Stimulated activated CD4-positive, alpha-beta T cell treated with anti-CD3 and anti-CD28 coated beads, Interleukin-4, amount 100 ng/mL, for 48 hours (primary cell): Measurements from ENCODE around the gene CRK.
"Not testable (repeated sequence)": the region's sequence is repeated elsewhere in the genome, so short reads cannot be mapped to it uniquely, and the experiment has no call there.

Source experiments
- DNase-seq, 2 donors: peaks; one replicate each; pipeline ENCODE4 v3.0.0-alpha.2; 2020; ENCODE audit warnings: low read depth in 2 of 2

Gene CRK

DNA sequence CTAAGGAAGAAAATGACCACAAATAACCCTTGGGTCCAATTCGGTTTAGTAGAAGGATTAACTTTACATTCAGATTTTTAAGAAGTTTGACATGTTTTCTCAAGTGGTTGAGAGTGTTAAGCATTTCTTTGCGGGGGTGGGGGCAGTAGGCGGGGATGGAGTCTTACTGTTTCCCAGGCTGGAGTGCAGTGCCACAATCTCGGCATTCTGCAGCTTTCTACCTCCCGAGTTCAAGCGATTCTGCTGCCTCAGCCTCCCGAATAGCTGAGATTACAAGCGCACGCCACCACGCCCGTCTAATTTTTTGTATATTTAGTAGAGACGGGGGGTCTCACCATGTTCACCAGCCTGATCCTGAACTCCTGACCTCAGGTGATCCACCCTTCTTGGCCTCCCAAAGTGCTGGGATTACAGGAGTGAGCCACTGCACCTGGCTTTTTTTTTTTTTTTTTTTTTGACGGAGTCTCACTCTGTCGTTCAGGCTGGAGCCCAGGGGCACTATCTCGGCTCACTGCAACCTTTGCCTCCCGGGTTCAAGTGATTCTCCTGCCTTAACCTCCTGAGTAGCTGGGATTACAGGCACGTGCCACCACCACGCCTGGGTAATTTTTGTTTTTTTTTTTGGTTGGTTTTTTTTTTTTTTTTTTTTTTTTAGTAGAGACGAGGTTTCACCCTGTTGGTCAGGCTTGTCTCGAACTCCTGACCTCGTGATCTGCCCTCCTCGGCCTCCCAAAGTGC lies 68.4 kb downstream of the CRK start:
- not testable (repeated sequence) for DNase-seq

DNA sequence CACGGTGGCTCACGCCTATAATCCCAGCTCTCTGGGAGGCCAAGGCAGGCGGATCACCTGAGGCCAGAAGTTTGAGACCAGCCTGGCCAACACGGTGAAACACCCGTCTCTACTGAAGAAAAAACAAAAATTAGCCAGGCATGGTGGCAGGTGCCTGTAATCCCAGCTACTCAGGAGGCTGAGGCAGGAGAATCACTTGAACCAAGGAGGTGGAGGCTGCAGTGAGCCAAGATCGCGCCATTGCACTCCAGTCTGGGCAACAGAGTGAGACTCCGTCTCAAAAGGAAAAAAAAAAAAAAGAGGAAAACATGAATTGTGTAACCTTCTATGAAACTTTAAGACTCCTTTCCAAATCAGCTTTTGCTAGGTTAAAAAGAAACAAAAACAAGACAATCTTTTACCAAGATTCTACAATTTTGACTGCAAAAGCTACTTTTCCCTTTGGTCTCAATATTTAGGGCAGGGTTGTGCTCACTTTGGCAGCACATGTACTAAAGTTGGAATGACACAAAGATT lies 69.3 kb downstream of the CRK start:
- not testable (repeated sequence) for DNase-seq

DNA sequence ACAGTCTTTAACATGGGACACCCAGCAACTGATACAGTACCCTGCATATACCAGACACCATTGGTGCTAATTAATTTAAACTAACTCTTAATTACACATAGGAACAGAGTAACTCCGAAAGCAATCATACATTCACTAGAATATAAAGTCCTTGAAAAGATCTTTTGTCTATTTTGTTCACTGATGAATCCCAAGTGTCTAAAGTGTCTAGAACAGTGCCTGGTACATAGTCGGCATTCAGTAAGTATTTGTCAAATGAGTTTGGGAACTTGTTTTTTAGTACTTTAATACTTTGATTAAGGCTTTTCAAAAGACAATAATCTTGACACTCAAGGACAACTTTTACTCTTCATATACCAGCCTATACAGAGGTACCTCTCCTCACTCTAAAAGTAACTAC lies 69.8 kb downstream of the CRK start:
- DNase-seq: no peak

DNA sequence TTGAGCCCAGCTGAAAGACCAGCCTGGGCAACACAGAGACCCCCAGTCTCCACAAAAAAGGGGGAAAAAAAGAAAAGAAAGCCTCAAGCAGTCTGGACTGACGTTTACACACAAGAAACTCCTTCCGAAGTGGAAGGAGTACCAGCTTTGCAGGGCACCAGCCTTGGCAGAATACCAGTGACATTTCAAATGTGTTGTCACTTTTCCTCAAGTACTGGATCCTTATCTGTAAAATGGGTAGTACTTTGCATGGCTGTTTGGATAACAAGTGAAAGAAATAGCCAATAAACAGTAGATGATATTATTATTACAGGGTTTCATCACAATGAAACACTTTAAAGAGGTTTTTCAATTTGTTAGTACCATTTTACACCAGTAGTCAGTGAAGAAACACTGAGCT lies 70.2 kb downstream of the CRK start:
- no peak for DNase-seq

DNA sequence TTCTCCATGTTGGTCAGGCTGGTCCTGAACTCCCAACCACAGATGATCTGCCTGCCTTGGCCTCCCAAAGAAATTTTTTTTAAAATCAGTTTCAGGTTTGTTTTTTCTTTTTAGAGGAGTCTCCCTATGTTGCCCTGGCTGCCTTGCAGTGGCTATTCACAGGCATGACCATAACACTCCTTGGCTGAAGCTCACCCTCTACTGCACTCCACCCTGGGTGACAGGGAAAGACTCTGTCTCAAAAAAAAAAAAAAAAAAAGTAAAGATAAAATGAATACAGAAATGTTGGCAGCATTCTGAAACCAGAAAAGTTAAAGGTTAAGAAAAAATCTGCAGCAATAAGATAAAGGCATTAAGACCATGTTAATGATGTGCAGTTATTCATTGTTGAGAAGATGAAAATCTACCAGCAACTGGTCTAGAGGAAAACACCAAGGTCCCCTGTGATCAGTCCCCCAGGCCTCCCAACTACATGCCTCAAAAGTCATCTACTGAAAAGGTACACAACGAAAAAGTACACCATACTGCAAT lies 71.1 kb downstream of the CRK start:
- DNase-seq: no peak

DNA sequence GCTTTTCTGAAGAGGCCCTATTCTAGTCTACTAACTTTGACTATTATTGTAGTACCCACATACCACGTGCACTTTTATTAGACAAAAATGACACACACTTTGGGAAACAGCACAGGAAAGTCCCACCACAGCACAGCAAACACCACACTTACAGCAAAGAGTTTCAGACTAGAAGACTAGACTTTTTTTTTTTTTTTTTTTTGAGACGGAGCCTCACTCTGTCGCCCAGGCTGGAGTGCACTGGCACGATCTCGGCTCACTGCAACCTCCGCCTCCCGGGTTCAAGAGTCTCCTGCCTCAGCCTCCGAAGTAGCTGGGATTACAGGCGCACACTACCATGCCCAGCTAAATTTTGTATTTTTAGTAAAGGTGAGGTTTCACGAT lies 76.1 kb downstream of the CRK start:
- DNase-seq: no peak

DNA sequence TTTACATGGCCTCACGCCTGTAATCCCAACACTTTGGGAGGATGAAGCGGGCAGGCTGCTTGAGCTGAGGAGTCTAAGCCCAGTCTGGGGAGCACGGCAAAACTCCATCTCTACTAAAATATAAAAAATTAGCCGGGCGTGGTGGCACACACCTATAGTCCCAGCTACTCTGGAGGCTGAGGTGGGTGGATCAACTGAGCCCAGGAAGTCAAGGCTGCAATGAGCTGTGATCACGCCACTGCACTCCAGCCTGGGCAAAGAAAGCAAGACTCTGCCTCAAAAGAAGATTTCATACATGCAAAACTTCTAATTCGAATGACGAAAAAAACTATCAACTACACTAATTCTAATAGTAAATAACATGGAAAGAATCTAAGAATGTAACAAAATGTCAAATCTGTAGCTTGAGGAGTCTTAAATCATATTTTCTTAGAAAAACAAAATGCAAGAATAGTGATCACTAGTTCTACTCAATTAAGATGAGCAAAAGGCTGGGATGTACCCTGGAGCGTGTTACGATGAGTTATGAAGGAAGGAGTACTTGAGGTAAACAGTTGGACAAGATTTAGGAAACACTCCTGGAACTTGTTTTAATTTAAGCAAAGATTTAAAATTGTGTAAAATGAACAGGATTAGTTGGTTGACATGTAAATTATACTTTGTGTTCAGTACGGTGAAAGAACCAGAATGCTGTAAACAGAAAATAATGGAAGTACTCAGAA lies 76.7 kb downstream of the CRK start:
- no peak for DNase-seq

DNA sequence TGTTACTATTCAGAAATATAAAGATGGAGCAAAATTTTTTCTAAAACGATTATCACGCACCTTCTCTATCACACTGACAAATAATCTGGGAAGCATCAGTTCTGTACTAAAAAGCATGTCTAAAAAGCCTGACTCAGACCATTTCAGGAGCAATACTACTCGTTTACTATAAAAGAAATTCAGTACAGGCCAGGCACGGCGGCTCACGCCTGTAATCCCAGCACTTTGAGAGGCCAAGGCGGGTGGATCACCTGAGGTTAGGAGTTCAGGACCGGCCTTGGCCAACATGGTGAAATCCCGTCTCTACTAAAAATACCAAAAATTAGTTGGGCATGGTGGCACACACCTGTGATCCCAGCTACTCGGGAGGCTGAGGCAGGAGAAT lies 77.6 kb downstream of the CRK start:
- not testable (repeated sequence) for DNase-seq

DNA sequence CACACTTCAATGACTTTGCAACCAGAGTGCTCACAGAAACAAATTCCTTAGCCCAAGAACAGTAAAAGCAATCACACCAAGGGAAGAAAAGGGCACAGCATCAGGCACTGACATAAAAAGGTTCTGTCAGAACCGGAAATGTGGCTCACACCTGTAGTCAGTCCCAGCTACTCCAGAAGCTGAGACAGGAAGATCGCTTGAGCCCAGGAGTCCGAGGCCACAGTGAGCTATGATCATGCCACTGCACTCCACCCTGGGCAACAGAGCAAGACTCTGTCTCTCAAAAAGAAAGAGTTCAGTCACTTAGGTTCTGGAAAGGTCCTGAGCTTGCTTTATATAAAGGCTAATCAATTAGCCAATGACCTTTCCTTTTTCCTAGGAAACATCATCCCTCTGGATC lies 78.7 kb downstream of the CRK start:
- DNase-seq: no peak

DNA sequence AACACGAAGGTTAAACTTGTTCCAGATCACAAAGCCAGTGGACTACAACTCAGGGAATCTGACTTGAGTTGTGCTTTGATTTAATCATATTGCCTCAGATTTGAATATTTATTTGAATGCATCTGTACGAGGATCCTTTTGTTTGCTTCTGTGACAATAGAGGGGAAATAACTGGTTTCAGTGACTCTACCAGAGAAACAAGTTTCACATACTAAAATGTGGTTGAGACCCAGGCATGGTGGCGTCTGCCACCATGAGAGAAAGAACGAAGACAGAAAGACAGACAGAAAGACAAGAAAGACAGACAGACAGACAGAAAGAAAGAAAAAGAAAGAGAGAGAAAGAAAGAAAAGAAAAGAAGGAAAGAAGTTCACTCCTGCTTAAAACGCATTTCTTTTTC lies 80.0 kb downstream of the CRK start:
- DNase-seq: no peak

DNA sequence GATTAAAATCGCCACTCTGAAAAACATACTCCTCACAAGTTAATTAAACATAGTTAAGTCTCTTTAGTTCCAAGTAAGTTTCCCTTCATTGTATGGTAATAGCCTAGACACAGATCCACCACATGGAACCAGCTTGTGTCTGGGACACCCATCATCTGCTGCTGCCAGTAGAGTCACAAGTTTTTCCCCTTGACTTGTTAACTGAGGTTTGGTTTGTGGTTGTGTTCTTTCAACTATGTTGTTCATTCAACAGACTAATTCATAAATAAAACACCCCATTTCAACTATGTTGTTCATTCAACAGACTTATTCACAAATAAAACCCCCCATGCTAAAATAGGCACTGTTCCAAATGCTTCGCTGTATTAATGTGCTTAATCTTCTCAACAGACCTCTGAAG lies 80.4 kb downstream of the CRK start:
- no peak for DNase-seq

DNA sequence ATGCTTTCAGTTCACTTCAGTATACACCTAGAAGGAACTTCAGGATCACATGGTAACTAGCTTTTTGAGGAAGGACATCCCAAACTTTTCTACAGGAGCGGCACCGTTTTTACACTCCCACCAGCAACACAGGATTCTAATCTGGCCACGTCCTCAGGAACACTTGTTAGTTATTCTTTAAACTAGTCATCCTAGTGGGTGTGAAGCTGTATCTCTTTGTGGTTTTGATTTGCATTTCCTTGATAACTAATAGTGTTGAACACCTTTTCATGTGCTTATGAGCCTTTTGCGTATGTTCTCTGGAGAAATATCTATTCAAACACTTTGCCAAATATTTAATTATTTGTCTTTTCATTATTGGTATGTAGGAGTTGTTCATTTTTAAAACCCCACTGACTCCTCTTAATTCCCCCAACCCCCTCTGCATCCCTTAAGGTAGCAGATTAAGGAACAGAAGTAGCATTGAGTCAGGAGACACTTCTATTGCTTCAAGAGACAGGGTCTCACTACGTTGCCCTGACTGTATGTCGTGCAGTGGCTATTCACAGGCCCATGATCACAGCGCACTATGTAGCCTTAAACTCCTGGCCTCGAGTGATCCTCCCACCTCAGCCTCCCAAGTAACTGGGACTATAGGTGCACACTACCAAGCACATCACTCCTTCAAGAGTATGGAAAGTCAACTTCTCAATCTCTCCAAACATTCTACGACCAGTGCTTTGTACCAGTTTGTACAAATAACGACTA lies 81.4 kb downstream of the CRK start:
- DNase-seq: no peak

DNA sequence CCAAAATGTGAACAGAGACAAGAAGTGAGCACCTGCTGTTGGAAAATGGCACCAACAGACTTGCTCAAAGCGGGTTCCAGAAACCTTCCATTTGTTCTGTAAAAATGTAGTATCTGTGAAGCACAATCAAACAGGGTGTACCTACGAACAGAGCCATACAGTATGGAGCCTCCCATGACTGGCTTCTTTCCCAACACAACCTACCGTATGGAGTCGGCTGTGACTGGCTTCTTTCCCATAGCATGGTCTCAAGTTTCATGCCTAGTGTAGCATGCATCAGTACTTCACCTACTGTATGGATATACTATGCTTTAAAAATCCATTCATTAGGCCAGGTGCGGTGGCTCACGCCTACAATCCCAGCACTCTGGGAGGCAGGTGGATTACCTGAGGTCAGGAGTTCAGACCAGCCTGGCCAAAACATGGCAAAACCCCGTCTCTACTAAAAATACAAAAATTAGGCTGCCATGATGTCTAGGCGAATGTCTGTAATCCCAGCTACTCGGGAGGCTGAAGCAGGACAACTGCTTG lies 82.3 kb downstream of the CRK start:
- no peak for DNase-seq

DNA sequence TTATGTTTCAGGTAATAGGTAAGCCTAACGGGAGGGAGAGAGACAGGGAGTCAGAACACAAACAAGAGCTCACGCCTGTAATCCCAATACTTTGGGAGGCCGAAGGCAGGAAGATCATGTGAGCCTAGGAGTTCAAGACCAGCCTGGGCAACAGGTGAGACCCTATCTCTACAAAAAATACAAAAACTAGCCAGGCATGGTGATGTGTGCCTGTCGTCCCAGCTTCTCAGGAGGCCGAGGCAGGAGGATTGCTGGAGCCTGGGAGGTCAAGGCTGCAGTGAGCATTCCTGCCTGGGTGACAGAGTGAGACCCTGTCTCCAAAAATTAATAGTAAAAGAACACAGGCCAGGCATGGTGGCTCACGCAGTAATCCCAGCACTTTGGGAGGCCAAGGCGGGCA lies 83.4 kb downstream of the CRK start:
- DNase-seq: no peak

DNA sequence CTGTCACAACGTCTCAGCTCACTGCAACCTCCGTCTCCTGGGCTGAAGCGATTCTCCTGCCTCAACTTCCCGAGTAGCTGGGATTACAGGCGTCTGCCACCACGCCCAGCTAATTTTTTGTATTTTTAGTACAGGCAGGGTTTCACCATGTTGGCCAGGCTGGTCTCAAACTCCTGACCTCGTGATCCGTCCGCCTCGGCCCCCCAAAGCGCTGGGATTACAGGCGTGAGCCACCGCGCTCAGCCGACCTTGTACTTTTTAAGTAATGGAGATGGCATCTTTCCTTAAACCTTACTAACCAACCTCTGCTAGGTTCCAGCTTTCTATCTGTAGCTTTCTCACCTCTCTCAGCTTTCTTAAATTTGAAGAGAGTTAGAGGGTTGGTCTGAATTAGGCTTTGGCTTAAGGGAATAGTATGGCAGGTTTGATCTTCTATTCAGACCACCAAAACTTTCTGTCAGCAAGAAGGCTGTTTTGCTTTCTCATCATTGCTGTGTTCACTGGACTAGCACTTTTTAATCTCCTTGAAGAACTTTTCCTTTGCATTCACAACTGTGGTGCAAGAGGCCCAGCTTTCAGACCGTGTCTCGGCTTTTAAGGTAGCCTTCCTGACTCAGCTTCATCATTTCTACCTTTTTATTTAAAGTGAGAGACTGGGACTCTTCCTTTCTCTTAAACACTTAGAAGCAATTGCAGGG lies 84.0 kb downstream of the CRK start:
- DNase-seq: no peak
